Measurements from ENCODE around the gene SLC24A3.

GRCh38 chr20:19462491-19462890, 250.0 kb downstream of the SLC24A3 start:
- TF ChIP-seq CTCF (IDR thresholded peaks at IDR 0.05) (no peak), POLR2A (IDR thresholded peaks at IDR 0.05) (no peak)

All from heart left ventricle (tissue), 13 donors.